ENCODE measurements around the gene SMOC2. TPM values are rescaled to one million over a fixed set of nuclear protein-coding genes. Genes with fewer than 3 reads are reported as not detected.

SMOC2 gene
- polyA plus RNA-seq, 1 of the 3 experiments (the other 2 are of a cell fraction), result not detected

GRCh38 chr6:168675375-168675774 lies 234.4 kb downstream of the SMOC2 start:
- ChIA-PET POLR2A (no interaction called here), CTCF (interaction anchor here (1.4 kb wide), 1 partner anchor 37 kb away, joined by 3 read pairs; no protein-coding TSS in a partner anchor)
- Histone ChIP-seq H3K4me3 (ENCODE audit: low read depth in 2 of 2, low read length in 1 of 2) (no peak overlapping the region), H3K9me3 (no peaks in the 10 kb centered on the region), H2AFZ (ENCODE audit: low read depth) (no peak overlapping the region), H3K4me1 (ENCODE audit: control insufficient read depth in 1 of 2, insufficient read depth in 2 of 2, low read depth in 1 of 2, low read length in 1 of 2) (no peaks in the 10 kb centered on the region), H3K9me2 (no peaks in the 10 kb centered on the region), H4K20me1 (ENCODE audit: insufficient read depth) (no peaks in the 10 kb centered on the region), H3F3A (replicated peaks; ENCODE audit: insufficient read depth) (no peaks in the 10 kb centered on the region), H3K79me2 (ENCODE audit: insufficient read depth) (no peaks in the 10 kb centered on the region), H3K9ac (no peak overlapping the region), H3K36me3 (replicated peaks in 1 of 2; ENCODE audit: control insufficient read depth in 1 of 2, insufficient read depth in 2 of 2, low read length in 1 of 2) (no peaks in the 10 kb centered on the region), H3K27me3 (ENCODE audit: insufficient read depth) (no peaks in the 10 kb centered on the region), H3K27ac (ENCODE audit: low read depth in 2 of 2, low read length in 1 of 2) (no peak overlapping the region), H3K4me2 (no peak overlapping the region)
- no peak for TF ChIP-seq IRF3 (IDR thresholded peaks at IDR 0.05; ENCODE audit: low read depth, low read length)
- no peak for TF ChIP-seq FOXJ3 (CRISPR knock-in tag; IDR thresholded peaks at IDR 0.05)
- TF ChIP-seq REST (IDR thresholded peaks at IDR 0.05; ENCODE audit: low read depth, low read length), result no peak
- WGBS (ENCODE audit: low lambda C conversion rate), result 48% methylated on average over 10 of the region's 11 CpGs
- no peak for DNase-seq

- Histone ChIP-seq H3K79me2 (ENCODE audit: insufficient read depth) (no peaks in the 10 kb centered on the region), H3K9me2 (no peaks in the 10 kb centered on the region), H3K4me3 (ENCODE audit: low read depth in 2 of 2, low read length in 1 of 2) (no peak overlapping the region), H3K36me3 (replicated peaks in 1 of 2; ENCODE audit: control insufficient read depth in 1 of 2, insufficient read depth in 2 of 2, low read length in 1 of 2) (no peaks in the 10 kb centered on the region), H3K4me2 (no peak overlapping the region), H3F3A (replicated peaks; ENCODE audit: insufficient read depth) (no peaks in the 10 kb centered on the region), H3K9me3 (no peaks in the 10 kb centered on the region), H2AFZ (ENCODE audit: low read depth) (no peak overlapping the region), H4K20me1 (ENCODE audit: insufficient read depth) (no peaks in the 10 kb centered on the region), H3K4me1 (ENCODE audit: control insufficient read depth in 1 of 2, insufficient read depth in 2 of 2, low read depth in 1 of 2, low read length in 1 of 2) (no peaks in the 10 kb centered on the region), H3K27me3 (ENCODE audit: insufficient read depth) (no peaks in the 10 kb centered on the region), H3K27ac (ENCODE audit: low read depth in 2 of 2, low read length in 1 of 2) (no peak overlapping the region), H3K9ac (no peak overlapping the region)
- WGBS (ENCODE audit: low lambda C conversion rate), result 56% methylated on average over 7 of the region's 11 CpGs
- DNase-seq, result no peak
- ChIA-PET POLR2A (no interaction called here), CTCF (interaction anchor here (1.0 to 1.4 kb wide), 2 partner anchors 36 to 217 kb away, joined by 3 read pairs; no protein-coding TSS in a partner anchor)
- no peak for TF ChIP-seq TCF12 (IDR thresholded peaks at IDR 0.05)
- TF ChIP-seq USF2 (IDR thresholded peaks at IDR 0.05; ENCODE audit: borderline replicate concordance, low read depth, low read length), result no peak
- no peak for TF ChIP-seq GATA2 (CRISPR knock-in tag; IDR thresholded peaks at IDR 0.05)
- no peak for TF ChIP-seq NRF1 (IDR thresholded peaks at IDR 0.05; ENCODE audit: low read depth, low read length)
- TF ChIP-seq MXI1 (IDR thresholded peaks at IDR 0.05; ENCODE audit: low read depth, low read length), result no peak
- TF ChIP-seq IRF3 (IDR thresholded peaks at IDR 0.05; ENCODE audit: low read depth, low read length), result no peak
- TF ChIP-seq SMC3 (IDR thresholded peaks at IDR 0.05; ENCODE audit: low read depth, low read length), result no peak
- no peak for TF ChIP-seq EZH2phosphoT487 (IDR thresholded peaks at IDR 0.05; ENCODE audit: borderline replicate concordance, low read depth)
Measured at GRCh38 chr6:168675933-168676551, 235.1 kb downstream of the SMOC2 start.
